ENCODE data around the gene TMEM9.

Gene TMEM9

DNA sequence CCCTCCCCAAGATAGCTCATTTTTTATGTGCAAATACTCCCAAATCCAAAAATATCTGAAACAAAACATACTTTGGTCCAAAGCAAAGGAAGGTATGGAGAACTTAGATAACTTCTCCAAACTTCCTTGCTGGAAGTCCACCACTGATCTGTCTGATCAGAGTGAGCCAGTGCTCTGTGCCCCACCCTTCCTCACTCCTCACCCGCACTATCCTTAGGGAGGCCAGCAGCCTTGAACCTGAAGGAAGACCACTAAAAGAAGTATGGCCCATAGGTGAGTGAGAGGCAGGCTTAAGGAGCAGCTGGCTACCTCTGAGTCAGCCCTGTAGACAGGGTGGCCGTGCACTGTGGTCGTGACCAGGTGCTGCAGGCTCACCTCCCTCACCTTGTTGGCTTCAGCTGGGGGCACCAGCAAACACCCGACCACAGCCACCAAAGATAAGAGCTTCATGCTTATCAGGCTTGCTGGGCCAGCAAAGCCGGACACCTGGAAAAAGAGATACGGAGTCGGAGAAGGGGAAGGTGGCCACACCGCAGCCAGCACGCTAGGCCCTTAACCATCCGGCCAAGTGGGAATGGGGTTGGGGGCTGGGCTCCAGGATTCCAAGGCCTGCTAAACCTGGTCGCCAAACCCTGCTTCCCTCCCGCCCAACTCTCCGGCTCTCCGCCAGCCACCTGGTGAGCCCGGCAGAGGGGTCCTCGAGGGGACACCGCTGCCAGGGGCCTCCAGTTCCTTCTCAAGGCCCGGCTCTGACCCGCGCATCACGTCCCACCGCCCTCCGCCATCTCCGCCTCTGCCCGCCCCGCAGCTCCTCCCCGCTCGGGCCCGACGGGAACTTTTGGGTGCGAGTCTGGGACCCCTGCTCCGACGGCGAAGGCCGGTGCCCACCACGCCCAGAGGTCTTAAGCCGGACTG, 543 bp downstream of the TMEM9 start:
- DNase-seq: no peak
- in situ Hi-C loops (cut with HindIII; ENCODE audit: low pct_ligation_motif_present, low pct_unique_long_range_greater_than_20kb, low sequenced_read_pairs): no loop called here

GRCh38 chr1:201149400-201149799, 4.9 kb downstream of the TMEM9 start:
- in situ Hi-C loops (cut with HindIII; ENCODE audit: low pct_ligation_motif_present, low pct_unique_long_range_greater_than_20kb, low sequenced_read_pairs): no loop called here
- DNase-seq: peak; percentile 72

- in situ Hi-C loops (cut with HindIII; ENCODE audit: low pct_ligation_motif_present, low pct_unique_long_range_greater_than_20kb, low sequenced_read_pairs): no loop called here
Observed at GRCh38 chr1:201147396-201148015, 6.8 kb downstream of the TMEM9 start.

DNA sequence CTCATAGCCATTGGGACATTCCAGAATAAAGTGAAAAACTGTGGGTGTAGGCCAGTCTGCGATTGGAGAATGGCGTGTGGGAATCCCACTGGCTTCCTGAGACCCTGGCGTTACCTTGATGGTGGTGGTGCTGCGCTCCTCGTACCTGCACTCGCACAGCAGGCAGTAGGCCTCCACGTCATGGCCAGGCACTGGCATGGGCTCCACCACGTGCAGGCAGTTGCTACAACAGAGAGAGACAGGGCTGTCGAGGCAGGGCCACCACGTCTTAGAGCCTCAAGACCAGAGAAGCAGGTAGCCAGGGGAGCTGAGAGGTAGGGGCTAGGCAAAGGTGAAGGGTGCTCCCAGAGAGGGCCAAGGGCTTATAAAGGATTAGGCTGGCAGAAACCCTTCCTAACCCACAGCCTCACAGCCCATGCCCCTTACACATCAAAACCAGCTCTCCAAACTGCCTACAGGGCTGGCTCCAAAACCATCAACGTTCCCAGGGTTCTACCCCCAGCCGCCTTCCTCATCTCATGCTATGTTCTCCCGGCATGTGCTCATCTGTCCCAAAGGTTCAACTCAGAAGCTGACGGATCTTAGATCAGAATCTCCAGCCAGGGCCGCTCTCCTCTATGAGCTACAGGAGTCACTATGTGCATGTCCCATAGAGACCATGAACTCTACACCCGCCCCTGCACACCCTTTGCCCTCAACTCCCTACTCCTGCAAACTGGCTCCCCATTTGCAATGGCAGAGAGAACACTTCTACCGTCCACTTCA, 7.5 kb downstream of the TMEM9 start:
- in situ Hi-C loops (cut with HindIII; ENCODE audit: low pct_ligation_motif_present, low pct_unique_long_range_greater_than_20kb, low sequenced_read_pairs): no loop called here
- no peak for DNase-seq

More at GRCh38 chr1:201147396-201148015, 6.8 kb downstream of the TMEM9 start:
- no peak for DNase-seq

DNA sequence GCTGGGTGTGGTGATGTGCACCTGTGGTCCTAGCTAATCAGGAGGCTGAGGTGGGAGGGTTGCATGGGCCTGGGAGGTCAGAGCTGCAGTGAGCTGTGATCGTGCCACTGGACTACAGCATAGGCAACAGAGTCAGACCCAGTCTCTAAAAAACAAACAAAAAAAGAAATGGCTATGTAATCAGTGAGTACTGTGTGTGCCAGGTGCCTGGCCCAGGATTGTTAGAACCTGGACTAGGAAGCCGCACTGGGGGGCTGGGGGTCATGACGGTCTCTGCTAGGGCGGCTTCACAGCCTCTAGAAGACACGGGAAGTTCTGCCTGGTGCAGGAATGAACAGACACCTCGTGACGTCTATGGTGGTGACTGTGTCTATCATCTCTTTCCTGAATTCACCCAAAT, 8.5 kb downstream of the TMEM9 start:
- in situ Hi-C loops (cut with HindIII; ENCODE audit: low pct_ligation_motif_present, low pct_unique_long_range_greater_than_20kb, low sequenced_read_pairs): no loop called here
- no peak for DNase-seq

- in situ Hi-C loops (cut with HindIII; ENCODE audit: low pct_ligation_motif_present, low pct_unique_long_range_greater_than_20kb, low sequenced_read_pairs): no loop called here
- no peak for DNase-seq
Observed at GRCh38 chr1:201145132-201145531, 9.1 kb downstream of the TMEM9 start.

- in situ Hi-C loops (cut with HindIII; ENCODE audit: low pct_ligation_motif_present, low pct_unique_long_range_greater_than_20kb, low sequenced_read_pairs): no loop called here
- no peak for DNase-seq
Observed at GRCh38 chr1:201144701-201145100, 9.6 kb downstream of the TMEM9 start.

DNA sequence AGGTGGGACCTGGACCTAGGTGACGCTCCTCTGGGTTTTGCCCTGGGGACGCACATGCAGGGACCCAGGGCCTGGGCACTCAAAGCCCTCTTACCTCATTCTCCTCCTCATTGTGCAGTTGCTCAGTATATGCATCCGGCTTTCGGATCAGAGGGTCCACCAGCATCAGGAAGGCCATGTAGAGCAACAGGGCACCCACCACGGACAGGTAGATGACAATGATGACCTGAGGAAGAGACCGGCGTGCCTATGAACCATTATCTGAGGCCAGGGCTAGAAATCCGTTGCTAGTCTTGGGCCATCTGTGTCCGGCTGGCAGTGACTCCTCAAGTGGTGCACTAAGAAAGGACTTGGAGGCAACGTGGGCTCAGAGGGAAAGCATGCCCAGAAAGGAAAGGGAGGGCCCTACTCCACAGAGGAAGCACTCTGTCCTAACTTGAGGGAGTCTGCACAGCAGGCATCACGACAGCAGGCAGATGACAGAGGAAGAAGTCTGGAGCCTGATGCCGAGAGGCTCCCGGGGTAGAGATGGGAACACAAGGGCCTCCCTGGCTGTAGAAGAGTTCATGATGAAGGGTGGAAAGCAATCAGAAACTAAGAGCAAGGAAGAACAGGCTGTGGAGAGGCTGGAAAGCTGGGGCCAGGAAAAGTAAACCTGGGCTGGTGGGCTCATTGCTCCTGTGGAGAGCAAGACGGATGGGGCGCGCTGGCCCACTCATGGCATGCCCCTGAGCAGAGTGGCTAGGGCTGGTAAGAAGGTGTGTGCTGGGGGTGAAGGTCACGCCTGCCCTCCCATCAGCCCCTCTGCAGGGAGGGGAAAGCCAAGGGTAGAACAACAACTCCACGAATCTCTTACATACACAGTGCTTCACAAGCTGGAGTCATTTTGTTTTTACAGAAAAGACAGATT, 10.3 kb downstream of the TMEM9 start:
- in situ Hi-C loops (cut with HindIII; ENCODE audit: low pct_ligation_motif_present, low pct_unique_long_range_greater_than_20kb, low sequenced_read_pairs): no loop called here
- DNase-seq: no peak

GRCh38 chr1:201142849-201143725, 11.2 kb downstream of the TMEM9 start:
- DNase-seq: no peak
- in situ Hi-C loops (cut with HindIII; ENCODE audit: low pct_ligation_motif_present, low pct_unique_long_range_greater_than_20kb, low sequenced_read_pairs): no loop called here

GRCh38 chr1:201142011-201142848, 12.0 kb downstream of the TMEM9 start:
- in situ Hi-C loops (cut with HindIII; ENCODE audit: low pct_ligation_motif_present, low pct_unique_long_range_greater_than_20kb, low sequenced_read_pairs): no loop called here
- no peak for DNase-seq

GRCh38 chr1:201141418-201141817, 12.9 kb downstream of the TMEM9 start:
- in situ Hi-C loops (cut with HindIII; ENCODE audit: low pct_ligation_motif_present, low pct_unique_long_range_greater_than_20kb, low sequenced_read_pairs): no loop called here
- DNase-seq: no peak

GRCh38 chr1:201140941-201141260, 13.4 kb downstream of the TMEM9 start:
- in situ Hi-C loops (cut with HindIII; ENCODE audit: low pct_ligation_motif_present, low pct_unique_long_range_greater_than_20kb, low sequenced_read_pairs): no loop called here

DNA sequence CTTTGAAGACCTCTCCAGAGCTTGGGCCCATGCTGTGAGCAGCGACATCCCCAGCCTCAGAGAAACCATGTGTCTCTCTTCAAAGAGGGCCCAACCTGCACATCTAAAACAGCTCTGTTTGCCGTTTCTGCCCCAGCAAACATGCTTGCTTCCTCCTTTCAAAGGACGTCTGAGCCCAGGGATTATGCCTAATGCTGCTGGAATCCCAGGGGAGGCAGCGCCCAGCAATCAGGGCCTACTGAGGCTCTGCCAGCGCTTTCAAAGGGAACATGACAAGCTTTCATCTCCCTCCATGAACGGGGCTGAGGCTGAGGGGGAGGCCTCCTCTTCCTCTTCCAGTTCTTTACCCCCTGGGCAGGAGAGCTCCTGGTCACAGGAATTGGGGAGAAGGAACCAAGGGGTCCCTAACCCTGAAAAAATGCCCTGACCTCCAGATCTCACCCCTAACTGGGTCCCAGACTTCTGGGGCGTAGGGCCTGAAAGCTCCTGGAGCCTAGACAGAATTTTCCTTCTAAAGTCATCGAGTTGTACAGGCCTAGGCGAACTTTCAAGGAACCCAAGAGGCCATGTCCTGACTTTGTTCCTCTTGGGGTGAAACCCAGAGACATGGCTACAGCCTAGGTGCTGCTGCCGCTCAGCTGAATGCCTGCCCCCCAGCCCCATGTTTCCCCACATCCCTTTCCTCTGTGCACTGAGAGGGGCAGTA, 13.9 kb downstream of the TMEM9 start:
- no peak for DNase-seq
- in situ Hi-C loops (cut with HindIII; ENCODE audit: low pct_ligation_motif_present, low pct_unique_long_range_greater_than_20kb, low sequenced_read_pairs): no loop called here

More at GRCh38 chr1:201140941-201141260, 13.4 kb downstream of the TMEM9 start:
- DNase-seq: no peak

- no peak for DNase-seq
- in situ Hi-C loops (cut with HindIII; ENCODE audit: low pct_ligation_motif_present, low pct_unique_long_range_greater_than_20kb, low sequenced_read_pairs): no loop called here
Observed at GRCh38 chr1:201139756-201140155, 14.5 kb downstream of the TMEM9 start.

DNA sequence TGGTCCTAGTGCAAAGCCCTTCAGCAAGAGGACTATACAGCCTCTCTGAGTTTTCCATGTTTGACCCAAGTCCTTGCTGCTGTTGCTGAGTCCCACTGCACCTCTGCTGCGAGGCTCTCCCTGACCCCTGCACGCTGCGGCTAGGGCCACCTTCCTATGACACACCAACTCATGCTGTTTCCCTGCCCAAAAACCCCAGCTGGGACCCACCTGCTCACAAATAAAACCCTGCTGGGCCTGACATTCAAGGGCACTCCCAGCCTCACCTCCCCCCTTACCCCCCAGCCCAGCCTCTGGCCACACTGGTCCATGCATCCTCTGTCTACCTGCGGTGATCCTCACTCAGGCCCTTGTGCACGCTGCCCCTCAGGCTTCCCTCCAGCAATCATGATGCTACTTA, 15.0 kb downstream of the TMEM9 start:
- DNase-seq: no peak
- in situ Hi-C loops (cut with HindIII; ENCODE audit: low pct_ligation_motif_present, low pct_unique_long_range_greater_than_20kb, low sequenced_read_pairs): no loop called here

DNA sequence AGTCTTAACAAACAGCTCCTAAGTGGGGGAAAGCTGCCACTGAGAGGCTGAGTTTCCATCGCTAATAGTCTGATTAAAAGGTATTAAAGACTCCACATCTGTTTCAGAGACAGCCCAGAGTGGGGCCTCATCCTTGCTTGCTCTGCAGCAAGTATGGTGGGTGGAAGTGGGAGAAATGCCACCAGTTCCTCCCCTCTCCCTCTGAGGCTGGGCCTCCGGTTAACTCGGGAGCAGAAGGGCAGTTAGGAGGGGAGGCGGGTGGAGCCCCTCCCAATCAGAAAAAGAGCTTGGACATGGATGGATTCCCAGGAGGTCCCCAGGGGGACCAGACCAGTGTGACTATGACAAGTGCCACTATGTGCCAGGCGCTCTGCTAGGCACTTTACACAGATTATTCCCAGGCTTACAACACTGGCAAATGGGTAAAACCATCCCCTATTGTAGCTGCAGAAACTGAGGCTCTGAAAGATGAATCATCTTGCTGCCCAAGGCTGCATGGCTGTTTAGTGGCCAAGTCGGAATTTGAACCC, 15.9 kb downstream of the TMEM9 start:
- in situ Hi-C loops (cut with HindIII; ENCODE audit: low pct_ligation_motif_present, low pct_unique_long_range_greater_than_20kb, low sequenced_read_pairs): no loop called here
- no peak for DNase-seq
